HEK293T (cell line): Measurements from ENCODE around the gene UBE2L6.

Experiments used
- CTCF ChIA-PET: fragments of 350-600 bp; formaldehyde crosslinking; extraction: SDS; loops from one replicate; lab custom pipeline; 2021; ENCODE audit warnings: antibody characterized with exemption, inconsistent platforms; lab: Yijun Ruan, JAX
- POLR2A ChIA-PET: fragments of 350-600 bp; formaldehyde crosslinking; extraction: SDS; loops from one replicate; lab custom pipeline; 2020; ENCODE audit warnings: antibody characterized with exemption, inconsistent platforms; lab: Yijun Ruan, JAX
- DNase-seq: peaks from one replicate; pipeline ENCODE4 v3.0.0; 2012; ENCODE audit warnings: mixed read lengths; ENCODE audit errors: extremely low spot score
- ARNT ChIP-seq: fragments of 450-650 bp; IDR thresholded peaks from 2 replicates; pipeline ENCODE4 v1.6.1; 2017; ENCODE audit warnings: mild to moderate bottlenecking
- BHLHE40 ChIP-seq: fragments of 450-650 bp; IDR thresholded peaks from 2 replicates; pipeline ENCODE4 v1.6.1; 2016; ENCODE audit warnings: mild to moderate bottlenecking, moderate library complexity, borderline replicate concordance
- CTBP1 ChIP-seq: fragments of 450-650 bp; IDR thresholded peaks from 2 replicates; pipeline ENCODE4 v1.6.1; 2016; ENCODE audit warnings: borderline replicate concordance
- ELF4 ChIP-seq: fragments of 450-650 bp; IDR thresholded peaks from 2 replicates; pipeline ENCODE4 v1.6.1; 2017; ENCODE audit warnings: antibody characterized with exemption
- FOXA1 ChIP-seq: fragments of 450-650 bp; IDR thresholded peaks from 2 replicates; pipeline ENCODE4 v1.6.1; 2016; ENCODE audit warnings: mild to moderate bottlenecking
- FOXK2 ChIP-seq: fragments of 450-650 bp; IDR thresholded peaks from 2 replicates; pipeline ENCODE4 v1.6.1; 2016; ENCODE audit warnings: mild to moderate bottlenecking
- FOXM1 ChIP-seq: fragments of 450-650 bp; IDR thresholded peaks from 2 replicates; pipeline ENCODE4 v1.6.1; 2017; ENCODE audit warnings: mild to moderate bottlenecking, borderline replicate concordance
- HDGF ChIP-seq: fragments of 450-650 bp; IDR thresholded peaks from 2 replicates; pipeline ENCODE4 v1.6.1; 2017; ENCODE audit warnings: antibody characterized with exemption, borderline replicate concordance
- L3MBTL2 ChIP-seq: fragments of 450-650 bp; conservative IDR thresholded peaks from 2 replicates; pipeline ENCODE4 v1.6.1; 2016; ENCODE audit warnings: mild to moderate bottlenecking
- LEF1 ChIP-seq: fragments of 450-650 bp; IDR thresholded peaks from 2 replicates; pipeline ENCODE4 v1.6.1; 2017; ENCODE audit warnings: mild to moderate bottlenecking, borderline replicate concordance
- NFRKB ChIP-seq: fragments of 450-650 bp; IDR thresholded peaks from 2 replicates; pipeline ENCODE4 v1.6.1; 2016; ENCODE audit warnings: mild to moderate bottlenecking, moderate library complexity
- PKNOX1 ChIP-seq: fragments of 450-650 bp; IDR thresholded peaks from 2 replicates; pipeline ENCODE4 v1.6.1; 2016
- SP1 ChIP-seq: fragments of 450-650 bp; IDR thresholded peaks from 2 replicates; pipeline ENCODE4 v1.6.1; 2017
- SUZ12 ChIP-seq: fragments of 450-650 bp; IDR thresholded peaks from 2 replicates; pipeline ENCODE4 v1.6.1; 2016; ENCODE audit warnings: mild to moderate bottlenecking
- TARDBP ChIP-seq: fragments of 450-650 bp; IDR thresholded peaks from 2 replicates; pipeline ENCODE4 v1.6.1; 2016
- ZNF384 ChIP-seq: fragments of 450-650 bp; IDR thresholded peaks from 2 replicates; pipeline ENCODE4 v1.6.1; 2016

The UBE2L6 gene

GRCh38 chr11:57545883-57546282, 21.6 kb downstream of the UBE2L6 start:
- CTCF ChIA-PET = no interaction called here
- POLR2A ChIA-PET = no interaction called here
- no peak for DNase-seq
- no peak for TF ChIP-seq NFRKB
- TF ChIP-seq HDGF = no peak
- no peak for TF ChIP-seq FOXA1

DNA sequence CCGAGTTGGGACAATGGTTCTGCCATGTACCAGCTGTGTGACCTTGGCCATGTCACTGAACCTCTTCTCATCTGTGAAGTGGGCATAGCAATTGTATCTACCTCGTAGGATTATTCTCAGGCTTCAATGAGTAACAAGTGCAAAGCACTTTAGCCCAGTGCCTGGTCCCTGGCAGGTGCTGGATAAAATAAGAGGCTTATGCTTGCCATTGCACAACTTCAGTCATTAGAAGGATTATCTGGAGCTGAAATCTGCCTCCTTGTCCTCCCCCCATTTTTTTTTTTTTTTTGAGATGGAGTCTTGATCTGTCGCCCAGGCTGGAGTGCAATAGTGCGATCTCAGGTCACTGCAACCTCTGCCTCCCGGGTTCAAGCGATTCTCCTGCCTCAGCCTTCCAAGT, 22.9 kb downstream of the UBE2L6 start:
- ChIA-PET POLR2A (no interaction called here), CTCF (no interaction called here)
- TF ChIP-seq PKNOX1 (no peak), ELF4 (no peak), SUZ12 (no peak), ZNF384 (no peak), FOXA1 (no peak), L3MBTL2 (no peak), HDGF (no peak), BHLHE40 (no peak), ARNT (no peak), FOXM1 (no peak), SP1 (no peak), LEF1 (no peak), TARDBP (no peak), CTBP1 (no peak), FOXK2 (no peak), NFRKB (no peak)
- DNase-seq = no peak

- no peak for DNase-seq
- POLR2A ChIA-PET = no interaction called here
- TF ChIP-seq L3MBTL2 (no peak), CTBP1 (no peak), BHLHE40 (no peak), HDGF (no peak), SUZ12 (no peak), PKNOX1 (no peak), ZNF384 (no peak), NFRKB (no peak), FOXK2 (no peak), FOXA1 (no peak), ARNT (no peak), SP1 (no peak), TARDBP (no peak), FOXM1 (no peak), ELF4 (no peak)
- CTCF ChIA-PET = no interaction called here
Observed at GRCh38 chr11:57543593-57543992, 23.9 kb downstream of the UBE2L6 start.

GRCh38 chr11:57542582-57542981, 24.9 kb downstream of the UBE2L6 start:
- CTCF ChIA-PET = interaction anchor here (1.4 kb wide), 1 partner anchor 98 kb away, joined by 5 read pairs; no protein-coding TSS in a partner anchor
- TF ChIP-seq FOXM1 = no peak
- TF ChIP-seq PKNOX1 = no peak
- TF ChIP-seq BHLHE40 = no peak
- no peak for TF ChIP-seq LEF1
- TF ChIP-seq ARNT = no peak
- TF ChIP-seq SP1 = no peak
- TF ChIP-seq NFRKB = no peak
- no peak for TF ChIP-seq ZNF384
- no peak for TF ChIP-seq L3MBTL2
- no peak for TF ChIP-seq CTBP1
- TF ChIP-seq FOXK2 = no peak
- no peak for TF ChIP-seq ELF4
- no peak for TF ChIP-seq FOXA1
- no peak for TF ChIP-seq HDGF
- TF ChIP-seq SUZ12 = no peak
- TF ChIP-seq TARDBP = no peak
- POLR2A ChIA-PET = no interaction called here
- no peak for DNase-seq

DNA sequence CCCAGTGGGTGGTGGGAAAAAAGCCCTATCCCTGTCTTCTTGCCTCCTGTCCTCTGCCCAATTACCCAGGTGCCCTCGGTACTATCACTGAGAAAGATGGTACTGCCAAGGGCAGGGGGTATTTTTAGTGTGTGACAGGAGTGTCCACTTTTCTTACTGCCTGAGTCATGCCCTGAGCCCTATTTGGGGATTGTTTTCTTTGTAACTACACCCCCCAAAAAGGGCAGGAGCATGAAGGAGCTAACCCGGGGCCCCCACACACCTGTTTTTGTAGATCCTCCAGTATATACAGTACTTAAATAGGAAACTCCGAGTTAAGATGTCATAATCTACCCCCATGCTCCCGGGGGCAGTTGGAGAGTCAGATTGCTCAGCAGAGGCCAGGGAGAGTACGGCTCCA, 26.3 kb downstream of the UBE2L6 start:
- no peak for TF ChIP-seq TARDBP
- no peak for TF ChIP-seq ZNF384
- TF ChIP-seq NFRKB = no peak
- TF ChIP-seq SP1 = no peak
- no peak for TF ChIP-seq ARNT
- TF ChIP-seq L3MBTL2 = no peak
- TF ChIP-seq ELF4 = no peak
- TF ChIP-seq BHLHE40 = no peak
- no peak for TF ChIP-seq LEF1
- TF ChIP-seq FOXA1 = no peak
- TF ChIP-seq HDGF = no peak
- no peak for TF ChIP-seq PKNOX1
- TF ChIP-seq SUZ12 = no peak
- TF ChIP-seq FOXK2 = no peak
- no peak for TF ChIP-seq FOXM1
- TF ChIP-seq CTBP1 = no peak
- DNase-seq = no peak
- POLR2A ChIA-PET = no interaction called here
- CTCF ChIA-PET = interaction anchor here (0.6 to 1.4 kb wide), 2 partner anchors 38 to 100 kb away, joined by 5 to 7 read pairs; no protein-coding TSS in a partner anchor
